Measurements from ENCODE around the gene ZBTB20. TPM values are rescaled to one million over a fixed set of nuclear protein-coding genes. Genes with fewer than 3 reads are reported as not detected.

The ZBTB20 gene
- total and polyA plus RNA-seq, 9 donors, result 4.3 to 160 (median 107) TPM

- Histone ChIP-seq H3K4me3 (peak overlapping the region; percentile 42), H3K9me3 (no peaks in the 10 kb centered on the region), H3K36me3 (no peaks in the 10 kb centered on the region), H3K4me1 (ENCODE audit: insufficient read depth) (peaks cover 7% of the 10 kb centered on the region), H3K27me3 (no peaks in the 10 kb centered on the region), H3K27ac (peak overlapping the region; percentile 42 to 63)
- TF ChIP-seq, protein P1, sequence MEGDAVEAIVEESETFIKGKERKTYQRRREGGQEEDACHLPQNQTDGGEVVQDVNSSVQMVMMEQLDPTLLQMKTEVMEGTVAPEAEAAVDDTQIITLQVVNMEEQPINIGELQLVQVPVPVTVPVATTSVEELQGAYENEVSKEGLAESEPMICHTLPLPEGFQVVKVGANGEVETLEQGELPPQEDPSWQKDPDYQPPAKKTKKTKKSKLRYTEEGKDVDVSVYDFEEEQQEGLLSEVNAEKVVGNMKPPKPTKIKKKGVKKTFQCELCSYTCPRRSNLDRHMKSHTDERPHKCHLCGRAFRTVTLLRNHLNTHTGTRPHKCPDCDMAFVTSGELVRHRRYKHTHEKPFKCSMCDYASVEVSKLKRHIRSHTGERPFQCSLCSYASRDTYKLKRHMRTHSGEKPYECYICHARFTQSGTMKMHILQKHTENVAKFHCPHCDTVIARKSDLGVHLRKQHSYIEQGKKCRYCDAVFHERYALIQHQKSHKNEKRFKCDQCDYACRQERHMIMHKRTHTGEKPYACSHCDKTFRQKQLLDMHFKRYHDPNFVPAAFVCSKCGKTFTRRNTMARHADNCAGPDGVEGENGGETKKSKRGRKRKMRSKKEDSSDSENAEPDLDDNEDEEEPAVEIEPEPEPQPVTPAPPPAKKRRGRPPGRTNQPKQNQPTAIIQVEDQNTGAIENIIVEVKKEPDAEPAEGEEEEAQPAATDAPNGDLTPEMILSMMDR (IDR thresholded peaks at IDR 0.05), result peak; percentile 84 to 91 (median 90)
- no peak for TF ChIP-seq POLR2A (IDR thresholded peaks at IDR 0.05)
- intact Hi-C loops (cut with DNase I), result loop anchor here in 2 of 4 donors (5.0 to 10.0 kb wide), 2 partner anchors 33 to 781 kb away; no protein-coding TSS in a partner anchor
- peak; percentile 82 to 87 (median 87) for DNase-seq
- WGBS, 3 donors, result 0 to 4% (median 1%) methylated on average over 12 of the region's 12 CpGs
These were observed 763.1 kb downstream of the ZBTB20 start for GRCh38 chr3:114383875-114384557.

DNA sequence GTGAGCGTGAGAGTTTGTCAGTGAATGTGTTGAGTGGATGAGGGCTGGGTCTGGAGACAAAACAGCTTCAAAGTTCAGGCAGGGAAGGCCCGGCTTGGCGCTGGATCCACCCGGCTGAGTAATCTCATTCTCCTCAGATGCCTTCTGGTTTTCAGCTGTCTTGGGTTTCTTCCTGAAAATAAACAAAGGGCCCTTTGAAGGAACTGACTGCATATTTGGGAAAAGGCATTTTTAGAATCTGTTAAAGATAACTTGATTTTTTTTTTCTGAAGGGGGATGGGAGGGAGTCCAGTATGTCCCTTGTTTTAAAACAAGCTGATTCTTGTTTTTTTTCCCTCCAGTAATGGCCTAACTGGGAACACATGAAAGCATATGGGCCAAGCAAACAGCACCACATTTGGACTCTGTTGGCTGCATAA lies 766.8 kb downstream of the ZBTB20 start:
- no peaks in the 10 kb centered on the region for H3K9me3 ChIP-seq
- WGBS, 3 donors, result 1 to 10% (median 9%) methylated on average over 4 of the region's 4 CpGs
- peaks cover 8% of the 10 kb centered on the region for H3K4me1 ChIP-seq (ENCODE audit: insufficient read depth)
- intact Hi-C loops (cut with DNase I), result loop anchor here in 2 of 4 donors (5.0 to 10.0 kb wide), 2 partner anchors 37 to 785 kb away; no protein-coding TSS in a partner anchor
- H3K36me3 ChIP-seq, result no peaks in the 10 kb centered on the region
- H3K4me3 ChIP-seq, result no peak overlapping the region
- TF ChIP-seq, protein P1 (IDR thresholded peaks at IDR 0.05), result no peak
- TF ChIP-seq EP300 (IDR thresholded peaks at IDR 0.05) (no peak), POLR2A (IDR thresholded peaks at IDR 0.05) (no peak)
- peak overlapping the region; percentile 23 to 51 for H3K27ac ChIP-seq
- DNase-seq, result peak; percentile 63 to 82 (median 71)
- H3K27me3 ChIP-seq, result no peaks in the 10 kb centered on the region

- H3K27ac ChIP-seq, result peak overlapping the region in 1 of 2 donors; percentile 23
- peaks cover 9% of the 10 kb centered on the region for H3K4me1 ChIP-seq (ENCODE audit: insufficient read depth)
- WGBS, 3 donors, result 8 to 20% (median 11%) methylated on average over 4 of the region's 4 CpGs
- H3K27me3 ChIP-seq, result no peaks in the 10 kb centered on the region
- H3K36me3 ChIP-seq, result no peaks in the 10 kb centered on the region
- TF ChIP-seq, protein P1 (IDR thresholded peaks at IDR 0.05), result no peak
- no peak for DNase-seq
- H3K9me3 ChIP-seq, result no peaks in the 10 kb centered on the region
- H3K4me3 ChIP-seq, result no peak overlapping the region
- intact Hi-C loops (cut with DNase I), result no loop called here
These were observed 767.8 kb downstream of the ZBTB20 start for GRCh38 chr3:114379266-114379665.

DNA sequence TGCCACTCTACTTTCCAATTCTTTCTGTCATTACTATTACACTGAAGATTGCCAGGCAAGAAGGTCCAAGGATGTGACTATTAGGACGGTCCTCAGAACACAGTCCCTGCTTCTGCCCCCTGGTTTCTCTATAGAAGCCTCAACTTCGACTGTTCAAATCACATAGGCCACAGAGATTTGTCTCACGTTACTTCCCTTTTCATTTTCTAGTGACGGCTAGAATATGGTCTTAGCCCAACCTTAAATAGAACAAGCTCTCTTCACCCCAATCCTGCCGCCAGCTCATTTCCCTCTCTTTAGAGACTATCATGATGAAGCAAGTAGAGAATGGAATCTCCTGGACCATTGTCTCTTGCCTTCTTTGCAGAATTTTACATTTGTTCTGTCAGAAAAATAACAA lies 768.3 kb downstream of the ZBTB20 start:
- H3K4me1 ChIP-seq (ENCODE audit: insufficient read depth), result peaks cover 9% of the 10 kb centered on the region

More for the DNA sequence above, 768.3 kb downstream of the ZBTB20 start:
- no peak overlapping the region for H3K27ac ChIP-seq
- H3K27me3 ChIP-seq, result no peaks in the 10 kb centered on the region
- TF ChIP-seq POLR2A (IDR thresholded peaks at IDR 0.05), result no peak
- TF ChIP-seq, protein P1 (IDR thresholded peaks at IDR 0.05), result no peak
- TF ChIP-seq EP300 (IDR thresholded peaks at IDR 0.05), result no peak
- no peak for DNase-seq
- H3K36me3 ChIP-seq, result no peaks in the 10 kb centered on the region
- no peaks in the 10 kb centered on the region for H3K9me3 ChIP-seq
- intact Hi-C loops (cut with DNase I), result no loop called here
- 94 to 97% (median 94%) methylated on average over 5 of the region's 5 CpGs for WGBS, 3 donors
- H3K4me3 ChIP-seq, result no peak overlapping the region
